K562 (cell line): ENCODE data around the gene RPL29. TPM values are rescaled to one million over a fixed set of nuclear protein-coding genes. Genes with fewer than 3 reads are reported as not detected.
A peak's percentile ranks its signal among the peaks of the same experiment; 100 is the strongest.

Experiments
- ATAC-seq: fragments of 200-7000 bp; cut with Tn5 transposase; 3 replicates; pipeline ENCODE4 v1.9.1; 2020; ENCODE audit warnings: moderate library complexity
- BruUV-seq: library from RNA; stranded (reverse); fragments of 400-500 nt; replicated peaks from 2 replicates; lab custom pipeline; 2021; lab: Mats Ljungman, UMichigan
- CTCF ChIA-PET: fragments of 300-600 bp; formaldehyde crosslinking; extraction: SDS; loops from one replicate; lab custom pipeline; 2021; ENCODE audit warnings: low intra/inter-chr PET ratio; lab: Yijun Ruan, JAX
- POLR2A ChIA-PET: fragments of 300-600, 350-650 bp; sonication (Branson Sonifier 250); formaldehyde crosslinking; extraction: SDS; loops from one replicate; lab custom pipeline; 2021; ENCODE audit warnings: antibody characterized with exemption, inconsistent platforms; lab: Yijun Ruan, JAX
- DNase-seq, 4 experiments: peaks; one replicate each; pipeline versions ENCODE4 v3.0.0 to v3.0.0-alpha.2; 2011 to 2018; ENCODE audit warnings: low spot score in 3 of 4, mixed read lengths in 3 of 4; ENCODE audit errors: extremely low read depth in 1 of 4
- FAIRE-seq: peaks from 2 replicates; lab custom pipeline; 2011; peaks lifted over from hg19 to GRCh38; lab: Jason Lieb, UNC
- H2AFZ ChIP-seq: 2 replicates; pipeline ENCODE4 v1.6.0; 2011; ENCODE audit warnings: low read depth, low read length, control low read depth, inconsistent platforms
- H3K27ac ChIP-seq: fragments of 200-600 bp; 3 replicates; pipeline ENCODE4 v1.8.0; 2011; ENCODE audit warnings: low read depth, mild to moderate bottlenecking, control low read depth, inconsistent platforms, low read length, moderate library complexity, mixed read lengths; ENCODE audit errors: extremely low read depth
- H3K27me3 ChIP-seq, 2 experiments: fragments of 300-600 bp in 1 of 2; 2 replicates in 1 of 2; 3 replicates in 1 of 2; pipeline versions ENCODE4 v1.6.0 to v1.8.0; 2011; ENCODE audit warnings: inconsistent platforms in 2 of 2, low read length in 2 of 2, mild to moderate bottlenecking in 1 of 2, mixed read lengths in 1 of 2, moderate library complexity in 1 of 2; ENCODE audit not compliant: control insufficient read depth in 2 of 2, insufficient read depth in 2 of 2
- H3K36me3 ChIP-seq: fragments of 300-600 bp; 3 replicates; pipeline ENCODE4 v1.8.0; 2011; ENCODE audit warnings: mild to moderate bottlenecking, low read length, inconsistent platforms; ENCODE audit not compliant: control insufficient read depth, insufficient read depth
- H3K4me1 ChIP-seq, 2 experiments: fragments of 200-600 bp in 1 of 2; replicated peaks in 1 of 2; 2 replicates in 1 of 2; 3 replicates in 1 of 2; pipeline versions ENCODE4 v1.5.1 to v1.8.0; 2011; ENCODE audit warnings: inconsistent platforms in 2 of 2, low read length in 2 of 2, mild to moderate bottlenecking in 1 of 2, mixed read lengths in 1 of 2, moderate library complexity in 1 of 2; ENCODE audit not compliant: control insufficient read depth in 2 of 2, insufficient read depth in 2 of 2
- H3K4me2 ChIP-seq: 2 replicates; pipeline ENCODE4 v1.6.1; 2011; ENCODE audit warnings: low read length, control low read depth, inconsistent platforms, mixed read lengths; ENCODE audit not compliant: insufficient read depth
- H3K4me3 ChIP-seq: fragments of 200-600 bp; sonication (generic), shearing (Covaris generic); 2 replicates; pipeline ENCODE4 v1.5.1; 2016; ENCODE audit warnings: control low read depth, inconsistent platforms
- H3K79me2 ChIP-seq: fragments of 200-600 bp; 3 replicates; pipeline ENCODE4 v1.8.0; 2011; ENCODE audit warnings: low read length, inconsistent platforms; ENCODE audit not compliant: control insufficient read depth, insufficient read depth
- H3K9ac ChIP-seq, 2 experiments: 2 replicates each; pipeline versions ENCODE4 v1.6.0 to v1.6.1; 2011; ENCODE audit warnings: low read depth in 2 of 2, low read length in 2 of 2, control low read depth in 1 of 2, inconsistent platforms in 1 of 2, mild to moderate bottlenecking in 1 of 2, mixed read lengths in 1 of 2; ENCODE audit not compliant: insufficient read depth in 1 of 2
- H3K9me1 ChIP-seq: one replicate; pipeline ENCODE4 v1.6.0; 2011; ENCODE audit warnings: inconsistent platforms, mild to moderate bottlenecking, low read length, moderate library complexity; ENCODE audit not compliant: control insufficient read depth, insufficient read depth
- H3K9me3 ChIP-seq: replicated peaks from 2 replicates; pipeline ENCODE4 v1.5.1; 2011; ENCODE audit warnings: low read depth, low read length, inconsistent platforms; ENCODE audit not compliant: control insufficient read depth, insufficient read depth
- H4K20me1 ChIP-seq: replicated peaks from 2 replicates; pipeline ENCODE4 v1.6.1; 2011; ENCODE audit warnings: low read length, inconsistent platforms, mixed read lengths; ENCODE audit not compliant: control insufficient read depth, insufficient read depth
- ILF3 ChIP-seq: fragments of 450-650 bp; IDR thresholded peaks from 2 replicates; pipeline ENCODE4 v1.6.1; 2018; ENCODE audit warnings: antibody characterized with exemption, mild to moderate bottlenecking, moderate library complexity, borderline replicate concordance
- NCOA6 ChIP-seq: fragments of 450-650 bp; IDR thresholded peaks from 2 replicates; pipeline ENCODE4 v1.6.1; 2017; ENCODE audit warnings: mild to moderate bottlenecking
- OTX1 ChIP-seq: fragments of 450-650 bp; formaldehyde crosslinking; IDR thresholded peaks from 2 replicates; pipeline ENCODE4 v1.4.0; 2022; ENCODE audit warnings: mild to moderate bottlenecking
- POLR2A ChIP-seq: fragments of 450-650 bp; conservative IDR thresholded peaks from 2 replicates; pipeline ENCODE4 v1.6.1; 2016
- PRPF4 ChIP-seq: fragments of 200-400 bp; formaldehyde crosslinking; IDR thresholded peaks from one replicate; pipeline ENCODE4 v1.6.1; 2017; ENCODE audit warnings: low read length, low read depth, mild to moderate bottlenecking; ENCODE audit not compliant: insufficient read depth, poor library complexity, severe bottlenecking
- SNIP1 ChIP-seq: fragments of 450-650 bp; IDR thresholded peaks from 2 replicates; pipeline ENCODE4 v1.7.1; 2017; ENCODE audit warnings: low read depth, mild to moderate bottlenecking
- TAF9B ChIP-seq: fragments of 450-650 bp; IDR thresholded peaks from 2 replicates; pipeline ENCODE4 v1.6.1; 2018; ENCODE audit warnings: mild to moderate bottlenecking; ENCODE audit not compliant: partially characterized antibody
- TFAM ChIP-seq: fragments of 250-450 bp; sonication (Bioruptor Pico); conservative IDR thresholded peaks from 2 replicates; pipeline ENCODE4 v1.5.0; 2021; ENCODE audit warnings: mild to moderate bottlenecking, moderate library complexity
- XRCC3 ChIP-seq: fragments of 450-650 bp; IDR thresholded peaks from 2 replicates; pipeline ENCODE4 v1.6.1; 2017; ENCODE audit warnings: mild to moderate bottlenecking, moderate library complexity
- WGBS: fragments of 100-300 bp; shearing (Covaris generic); methylation state at CpG from one replicate; pipeline ENCODE4 v1.1.6; 2016; ENCODE audit warnings: low coverage, mixed read lengths; ENCODE audit not compliant: insufficient coverage; ENCODE audit errors: missing lambda C conversion rate; 5-methylcytosine and 5-hydroxymethylcytosine counted together
- in situ Hi-C: fragments of 300-500 bp; cut with MboI; formaldehyde crosslinking; loops from 4 replicates; pipeline ENCODE4 v1.15.0; 2018; ENCODE audit warnings: inconsistent platforms, mixed read lengths
- intact Hi-C: fragments of 100-400 bp; cut with micrococcal nuclease; formaldehyde crosslinking; loops from 2 replicates; pipeline ENCODE4 v1.14.2; 2022
- polyA plus RNA-seq, 8 experiments: library from polyadenylated mRNA; depleted of rRNA in 4 of 8; stranded (reverse) in 5 of 8; unstranded in 3 of 8; fragments of >200 nt; fragmentation: Nextera tagmentation in 2 of 8; fragmentation: Illumina TruSeq in 1 of 8; extraction: Ambion mirVana in 2 of 8; extraction: Trizol in 1 of 8; gene quantifications; 2 replicates each; pipeline versions ENCODE4 v1.2.1 to v1.2.3, GENCODE V29; 2011 to 2014; ENCODE audit warnings: inconsistent platforms in 1 of 8, missing spikeins in 1 of 8
- total RNA-seq, 7 experiments: library from RNA; depleted of rRNA in 6 of 7; stranded (reverse); fragments of >200 nt in 6 of 7; fragmentation: Illumina TruSeq in 2 of 7; extraction: Trizol in 2 of 7; gene quantifications; 2 replicates each; pipeline versions ENCODE4 v1.2.1 to v1.2.3, GENCODE V29; 2011 to 2021; ENCODE audit warnings: low replicate concordance in 1 of 7

Gene RPL29
- total and polyA plus RNA-seq, 9 of the 15 experiments (the other 6 are each of a cell fraction or from before 2014, with no cell fraction given) = 568 to 1,475 (median 1,104) TPM

GRCh38 chr3:52012699-52013098, 17.0 kb upstream of the RPL29 start:
- Histone ChIP-seq H3K27ac (no peak overlapping the region), H2AFZ (no peak overlapping the region), H3K4me3 (no peak overlapping the region), H3K27me3 (no peaks in the 10 kb centered on the region), H3K36me3 (no peaks in the 10 kb centered on the region), H3K4me1 (peaks cover 14 to 21% of the 10 kb centered on the region in 2 experiments; a peak in 4 of 5 replicates), H3K9me1 (no peaks in the 10 kb centered on the region), H3K79me2 (no peaks in the 10 kb centered on the region), H3K9ac (0 out of 4 replicates have a peak overlapping the region, but pooled peaks of 1 of the 2 experiments have one; percentile 45), H3K9me3 (no peaks in the 10 kb centered on the region), H4K20me1 (no peaks in the 10 kb centered on the region), H3K4me2 (no peak overlapping the region)
- ATAC-seq (no peak), FAIRE-seq (no peak), DNase-seq (no peak)
- CTCF ChIA-PET = no interaction called here
- no peak for TF ChIP-seq PRPF4
- no peak for TF ChIP-seq SNIP1
- TF ChIP-seq XRCC3 = no peak
- TF ChIP-seq NCOA6 = no peak
- no peak for TF ChIP-seq OTX1 (CRISPR knock-in tag)
- no peak for TF ChIP-seq TFAM (CRISPR knock-in tag)
- no peak for TF ChIP-seq TAF9B
- no peak for TF ChIP-seq POLR2A
- no peak for TF ChIP-seq ILF3
- in situ Hi-C loops = loop anchor here (5.0 to 25.0 kb wide), 2 partner anchors 35 to 375 kb away; no protein-coding TSS in a partner anchor
- POLR2A ChIA-PET = interaction anchor here (0.7 to 1.2 kb wide), 3 partner anchors 17 to 136 kb away, joined by 3 to 6 read pairs (median 3); partner anchors contain the start of gene RPL29
- intact Hi-C loops = no loop called here
- no TSS peak for BruUV-seq
- 35% methylated on average over 7 of the region's 7 CpGs for WGBS
